ENCODE measurements around the gene GGTA1.
A peak's percentile ranks its signal among the peaks of the same experiment; 100 is the strongest.

GGTA1 gene

GRCh38 chr9:121499427-121500164 lies at the start of gene GGTA1:
TSS of gene GGTA1 (minus strand) at chr9:121499844. CDS start at chr9:121467922, 31,922 bp downstream.
- peaks cover 16% of the 10 kb centered on the region; the same call in 1 of the 2 replicates for H3K27me3 ChIP-seq (ENCODE audit: insufficient read depth, low read length)
- H3K4me2 ChIP-seq (ENCODE audit: low read length) = no peak within 1 kb of the TSS
- no peaks in the 10 kb centered on the region for H4K20me1 ChIP-seq (ENCODE audit: insufficient read depth, low read length)
- TF ChIP-seq EZH2 (IDR thresholded peaks at IDR 0.05; ENCODE audit: borderline replicate concordance, low read length) = no peak
- no peak for TF ChIP-seq CTCF (IDR thresholded peaks at IDR 0.05; ENCODE audit: low read length)
- H3K79me2 ChIP-seq (ENCODE audit: insufficient read depth, low read length) = no peaks in the 10 kb centered on the region
- H3F3A ChIP-seq (ENCODE audit: insufficient read depth, low read length) = no peaks in the 10 kb centered on the region
- no peak within 1 kb of the TSS for H3K4me3 ChIP-seq (ENCODE audit: low read depth, low read length, poor library complexity, severe bottlenecking)
- no peaks in the 10 kb centered on the region for H3K9me3 ChIP-seq (ENCODE audit: low read length)
- H3K9me2 ChIP-seq (ENCODE audit: low read depth, low read length) = no peaks in the 10 kb centered on the region
- H3K27ac ChIP-seq (ENCODE audit: low read depth, low read length, poor library complexity, severe bottlenecking) = no peak within 1 kb of the TSS
- H3K9ac ChIP-seq (ENCODE audit: low read length) = no peak within 1 kb of the TSS
- no peaks in the 10 kb centered on the region for H3K36me3 ChIP-seq (ENCODE audit: insufficient read depth, low read length)
- no peaks in the 10 kb centered on the region for H3K4me1 ChIP-seq (ENCODE audit: insufficient read depth, low read length, severe bottlenecking)
- H2AFZ ChIP-seq (ENCODE audit: low read length) = no peak within 1 kb of the TSS

- Histone ChIP-seq H3K4me1 (ENCODE audit: insufficient read depth, low read length, severe bottlenecking) (peaks cover 11% of the 10 kb centered on the region), H3K27ac (ENCODE audit: low read depth, low read length, poor library complexity, severe bottlenecking) (no peak overlapping the region)
- TF ChIP-seq EZH2 (IDR thresholded peaks at IDR 0.05; ENCODE audit: borderline replicate concordance, low read length) (no peak), CTCF (IDR thresholded peaks at IDR 0.05; ENCODE audit: low read length) (no peak)
Measured at GRCh38 chr9:121548666-121549065, 49.0 kb upstream of the GGTA1 start.

GRCh38 chr9:121545875-121546423 lies 46.3 kb upstream of the GGTA1 start:
- no peak overlapping the region for H3K4me2 ChIP-seq (ENCODE audit: low read length)
- H3K9me3 ChIP-seq (ENCODE audit: low read length) = no peaks in the 10 kb centered on the region
- no peaks in the 10 kb centered on the region for H4K20me1 ChIP-seq (ENCODE audit: insufficient read depth, low read length)
- no peak overlapping the region for H3K27ac ChIP-seq (ENCODE audit: low read depth, low read length, poor library complexity, severe bottlenecking)
- H3F3A ChIP-seq (ENCODE audit: insufficient read depth, low read length) = no peaks in the 10 kb centered on the region
- no peaks in the 10 kb centered on the region for H3K79me2 ChIP-seq (ENCODE audit: insufficient read depth, low read length)
- peaks cover 9% of the 10 kb centered on the region for H3K4me1 ChIP-seq (ENCODE audit: insufficient read depth, low read length, severe bottlenecking)
- no peaks in the 10 kb centered on the region for H3K27me3 ChIP-seq (ENCODE audit: insufficient read depth, low read length)
- no peak overlapping the region for H2AFZ ChIP-seq (ENCODE audit: low read length)
- no peaks in the 10 kb centered on the region for H3K9me2 ChIP-seq (ENCODE audit: low read depth, low read length)
- no peak overlapping the region for H3K4me3 ChIP-seq (ENCODE audit: low read depth, low read length, poor library complexity, severe bottlenecking)
- TF ChIP-seq CTCF (IDR thresholded peaks at IDR 0.05; ENCODE audit: low read length) = peak; percentile 80
- TF ChIP-seq EZH2 (IDR thresholded peaks at IDR 0.05; ENCODE audit: borderline replicate concordance, low read length) = no peak
- no peaks in the 10 kb centered on the region for H3K36me3 ChIP-seq (ENCODE audit: insufficient read depth, low read length)
- no peak overlapping the region for H3K9ac ChIP-seq (ENCODE audit: low read length)

More at GRCh38 chr9:121548666-121549065, 49.0 kb upstream of the GGTA1 start:
- Histone ChIP-seq H3K9me2 (ENCODE audit: low read depth, low read length) (no peaks in the 10 kb centered on the region), H3K36me3 (ENCODE audit: insufficient read depth, low read length) (no peaks in the 10 kb centered on the region), H3K4me3 (ENCODE audit: low read depth, low read length, poor library complexity, severe bottlenecking) (no peak overlapping the region), H2AFZ (ENCODE audit: low read length) (no peak overlapping the region), H3K9ac (ENCODE audit: low read length) (no peak overlapping the region), H3K27me3 (ENCODE audit: insufficient read depth, low read length) (no peaks in the 10 kb centered on the region), H3F3A (ENCODE audit: insufficient read depth, low read length) (no peaks in the 10 kb centered on the region), H3K9me3 (ENCODE audit: low read length) (no peaks in the 10 kb centered on the region), H4K20me1 (ENCODE audit: insufficient read depth, low read length) (no peaks in the 10 kb centered on the region), H3K79me2 (ENCODE audit: insufficient read depth, low read length) (no peaks in the 10 kb centered on the region), H3K4me2 (ENCODE audit: low read length) (no peak overlapping the region)

Data from OCI-LY1 (cell line).